K562 treated with DMSO at 1 percent for 24 hours (cell line): Measurements from ENCODE around the gene C10orf67. TPM values are rescaled to one million over a fixed set of nuclear protein-coding genes. Genes with fewer than 3 reads are reported as not detected.

Experiments
- total RNA-seq: library from RNA; unstranded; fragments of 300-600 nt; gene quantifications from 2 replicates; pipeline ENCODE4 v1.2.3, GENCODE V29; 2022; ENCODE audit warnings: low read depth; ENCODE audit not compliant: insufficient read depth

Gene C10orf67
- total RNA-seq = not detected in 2 replicates

DNA sequence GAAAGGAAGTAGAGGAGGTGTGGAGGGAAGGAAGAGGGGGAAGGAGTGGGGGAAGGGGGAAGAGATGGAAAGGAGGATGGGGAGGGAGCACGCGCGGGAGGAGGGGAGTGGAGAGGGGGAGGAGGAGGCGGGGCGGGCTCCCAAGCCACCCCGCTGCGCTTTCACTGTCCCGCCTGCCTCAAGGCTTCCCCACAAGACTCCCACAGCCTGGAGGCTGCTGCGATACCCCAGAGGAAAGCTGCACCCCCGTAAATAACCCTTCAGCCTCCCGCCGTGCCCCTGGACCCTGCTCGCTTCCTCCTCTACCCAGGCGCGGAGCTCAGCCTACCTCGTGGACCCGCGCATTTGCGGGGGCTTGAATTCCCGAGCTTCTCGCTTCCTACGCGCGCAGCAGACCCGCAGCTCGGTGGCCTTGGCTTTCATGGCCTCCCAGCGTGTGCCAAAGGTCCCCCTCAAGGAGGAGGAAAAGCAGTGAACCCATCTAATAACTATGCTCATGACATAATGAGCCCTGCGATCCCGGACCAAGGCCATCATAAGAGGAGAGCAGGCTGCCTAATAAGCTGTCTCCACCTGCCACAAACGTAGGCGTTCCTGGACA, at the start of gene C10orf67:
Gene C10orf67, minus strand, starts transcription at position 557 of the 601 bp plus-strand sequence. Its CDS starts 23 bp downstream, at position 534.

GRCh38 chr10:23191764-23192711, 152.6 kb downstream of the C10orf67 start, which contains the start of gene PTF1A:
TSS of gene PTF1A (plus strand) at chr10:23192312. CDS start at chr10:23192531, 219 bp downstream.

Other genes with a start within 250 kb of the C10orf67 start
- gene MSRB2, start 249.2 kb downstream of the C10orf67 start, total RNA-seq = 16.9 and 19.4 TPM in 2 replicates
- not detected in 2 replicates for gene PTF1A, start 152.5 kb downstream of the C10orf67 start, total RNA-seq
- gene OTUD1, start 94.3 kb upstream of the C10orf67 start, total RNA-seq = 5.5 and 5.8 TPM in 2 replicates